Limb (tissue), 2 donors: ENCODE measurements around the gene MRAP2.
"Not testable (repeated sequence)": the region's sequence is repeated elsewhere in the genome, so short reads cannot be mapped to it uniquely, and the experiment has no call there.

Experiments used
- DNase-seq, 2 donors: peaks; one replicate each; pipeline ENCODE4 v3.0.0-alpha.2; 2016; ENCODE audit errors: extremely low spot score in 2 of 2

The MRAP2 gene

DNA sequence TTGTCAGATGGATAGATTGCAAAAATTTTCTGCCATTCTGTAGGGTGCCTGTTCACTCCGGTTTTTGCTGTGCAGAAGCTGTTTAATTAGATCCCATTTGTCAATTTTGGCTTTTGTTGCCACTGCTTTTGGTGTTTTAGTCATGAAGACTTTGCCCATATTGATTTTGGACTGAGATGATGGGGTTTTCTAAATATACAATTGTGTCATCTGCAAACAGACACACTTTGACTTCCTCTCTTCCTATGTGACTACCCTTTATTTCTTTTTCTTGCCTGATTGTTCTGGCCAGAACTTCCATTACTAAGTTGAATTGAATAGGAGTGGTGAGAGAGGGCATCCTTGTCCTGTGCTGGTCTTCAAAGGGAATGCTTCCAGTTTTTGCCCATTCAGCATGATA, 96.0 kb downstream of the MRAP2 start:
- DNase-seq: not testable (repeated sequence)

DNA sequence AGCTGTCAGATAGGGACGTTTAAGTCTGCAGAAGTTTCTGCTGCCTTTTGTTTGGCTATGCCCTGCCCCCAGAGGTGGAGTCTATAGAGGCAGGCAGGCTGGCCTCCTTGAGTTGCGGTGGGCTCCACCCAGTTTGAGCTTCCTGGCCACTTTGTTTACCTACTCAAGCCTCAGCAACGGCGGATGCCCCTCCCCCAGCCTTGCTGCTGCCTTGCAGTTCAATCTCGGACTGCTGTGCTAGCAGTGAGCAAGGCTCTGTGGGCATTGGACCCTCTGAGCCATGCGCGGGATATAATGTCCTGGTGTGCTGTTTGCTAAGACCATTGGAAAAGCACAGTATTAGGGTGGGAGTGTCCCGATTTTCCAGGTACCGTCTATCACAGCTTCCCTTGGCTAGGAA, 99.8 kb downstream of the MRAP2 start:
- DNase-seq: not testable (repeated sequence)

DNA sequence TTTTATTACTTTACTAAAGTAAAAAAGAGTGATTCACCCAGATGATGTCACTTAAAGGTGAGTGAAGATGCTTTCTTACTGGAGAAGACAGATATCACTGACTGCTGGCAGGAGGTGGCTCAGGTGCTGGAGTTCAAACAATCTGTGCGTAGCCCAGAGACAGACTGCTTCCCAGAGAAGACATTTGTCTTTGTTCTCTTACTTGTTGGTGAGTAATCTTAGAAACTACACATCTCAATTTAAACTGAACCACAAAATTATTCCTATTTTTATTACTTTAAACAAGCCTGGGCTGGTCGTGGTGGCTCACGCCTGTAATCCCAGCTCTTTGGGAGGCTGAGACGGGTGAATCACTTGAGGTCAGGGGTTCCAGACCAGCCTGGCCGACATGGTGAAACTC, 101.7 kb downstream of the MRAP2 start:
- no peak for DNase-seq

DNA sequence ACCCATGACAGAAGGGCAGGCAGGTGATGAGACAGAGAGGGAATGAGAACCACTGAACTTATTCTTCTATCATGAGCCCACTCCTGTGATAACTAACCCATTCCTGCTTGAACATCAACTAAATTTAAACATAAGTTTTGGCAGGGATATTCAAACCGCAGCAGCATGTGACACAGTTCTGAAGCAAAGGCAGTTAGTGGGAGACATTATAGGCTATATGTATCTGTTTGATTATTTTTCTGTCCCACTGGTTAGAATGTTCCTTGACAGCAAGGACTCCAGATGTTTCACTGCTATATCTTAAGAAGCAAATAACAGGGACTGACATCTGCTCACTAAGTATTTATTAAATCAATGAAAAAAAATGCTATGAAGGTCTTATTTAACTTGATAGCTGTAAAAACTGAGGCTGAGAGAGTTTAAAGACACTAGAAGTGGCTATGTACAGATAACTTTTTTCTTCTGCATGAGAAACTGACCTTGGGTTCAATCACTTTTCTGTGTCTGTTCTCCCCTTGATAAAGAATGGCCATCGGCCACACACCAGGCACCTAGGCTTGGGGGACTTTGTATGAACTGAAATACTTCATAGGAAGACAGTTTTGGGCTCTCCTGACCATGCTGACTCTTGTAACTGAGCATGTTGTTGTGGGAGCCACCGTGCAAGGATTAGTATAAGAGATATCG, 102.9 kb downstream of the MRAP2 start:
- DNase-seq: no peak

DNA sequence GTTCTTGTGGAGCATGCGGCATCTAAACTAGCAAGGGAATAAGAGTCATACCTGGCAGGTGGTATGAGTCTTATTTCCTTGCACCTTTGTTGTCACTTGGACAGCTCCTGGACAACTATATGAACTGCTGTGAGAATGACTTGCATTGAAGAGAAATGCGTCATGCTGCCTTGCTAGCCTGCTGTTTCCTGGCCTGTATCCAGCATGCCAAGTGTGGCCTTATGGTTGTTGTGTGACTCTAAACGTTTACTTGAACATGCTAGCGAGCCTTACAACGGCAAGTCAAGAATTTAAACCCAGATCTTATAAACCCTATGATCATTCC, 103.4 kb downstream of the MRAP2 start:
- peak in 1 of 2 donors; percentile 21 for DNase-seq

DNA sequence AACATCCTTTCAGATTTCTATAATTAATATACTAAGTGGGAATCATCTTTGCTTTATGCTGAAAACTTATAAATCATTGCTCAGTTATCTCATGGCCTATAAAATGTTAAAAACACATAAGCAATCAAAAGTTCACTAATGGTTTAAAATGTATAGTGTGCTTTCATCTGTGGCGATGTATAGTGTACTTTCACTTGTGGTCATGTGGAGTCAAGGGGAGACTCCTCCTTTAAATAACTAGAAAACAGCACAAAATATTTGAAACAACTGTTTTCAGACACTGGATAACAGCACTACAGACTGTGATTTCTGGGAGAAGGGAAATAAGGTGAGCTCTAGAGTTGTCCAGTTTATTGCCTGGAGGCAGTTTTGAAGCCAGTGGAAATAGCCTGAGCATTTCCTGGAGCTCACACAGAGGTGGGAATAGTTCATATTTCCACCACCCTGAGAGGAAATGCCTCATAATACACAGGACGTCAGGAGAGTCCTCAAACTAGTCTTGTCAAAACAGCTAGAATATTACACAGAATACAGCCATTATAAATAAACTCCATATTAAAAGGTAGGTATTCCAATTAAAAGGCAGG, 104.5 kb downstream of the MRAP2 start:
- no peak for DNase-seq

DNA sequence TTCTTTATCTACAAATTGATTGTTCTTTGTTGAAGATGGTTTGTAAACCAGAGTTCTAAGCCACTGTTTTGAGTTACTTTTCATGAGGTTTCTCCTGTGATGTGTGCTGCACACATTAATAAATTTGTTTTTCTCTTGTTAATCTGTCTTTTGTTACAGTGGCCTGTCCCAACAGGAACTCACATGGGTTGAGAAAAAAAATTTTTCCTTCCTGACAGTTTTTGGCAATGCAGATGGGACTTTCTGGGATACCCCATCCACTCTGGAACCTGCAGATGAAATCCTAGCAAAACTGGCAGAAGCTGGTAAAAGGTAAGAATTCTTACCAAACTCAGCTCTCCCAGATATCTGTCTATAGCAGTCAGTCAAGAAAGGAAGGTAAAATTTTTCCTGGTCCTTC, 105.7 kb downstream of the MRAP2 start:
- DNase-seq: no peak
